Occipital lobe (tissue), 2 donors: ENCODE measurements around the gene COPB2. TPM values are rescaled to one million over a fixed set of nuclear protein-coding genes. Genes with fewer than 3 reads are reported as not detected.
"Not testable (repeated sequence)": the region's sequence is repeated elsewhere in the genome, so short reads cannot be mapped to it uniquely, and the experiment has no call there.

Source experiments
- DNase-seq: peaks from one replicate; lab custom pipeline; 2025; lab: John Stamatoyannopoulos, UW
- total RNA-seq: library from RNA; depleted of rRNA; stranded (reverse); fragments of >200 nt; gene quantifications from one replicate; pipeline ENCODE4 v1.2.3, GENCODE V29; 2014

The COPB2 gene
- total RNA-seq, 1 donor from 2014 or later: 86.3 TPM

DNA sequence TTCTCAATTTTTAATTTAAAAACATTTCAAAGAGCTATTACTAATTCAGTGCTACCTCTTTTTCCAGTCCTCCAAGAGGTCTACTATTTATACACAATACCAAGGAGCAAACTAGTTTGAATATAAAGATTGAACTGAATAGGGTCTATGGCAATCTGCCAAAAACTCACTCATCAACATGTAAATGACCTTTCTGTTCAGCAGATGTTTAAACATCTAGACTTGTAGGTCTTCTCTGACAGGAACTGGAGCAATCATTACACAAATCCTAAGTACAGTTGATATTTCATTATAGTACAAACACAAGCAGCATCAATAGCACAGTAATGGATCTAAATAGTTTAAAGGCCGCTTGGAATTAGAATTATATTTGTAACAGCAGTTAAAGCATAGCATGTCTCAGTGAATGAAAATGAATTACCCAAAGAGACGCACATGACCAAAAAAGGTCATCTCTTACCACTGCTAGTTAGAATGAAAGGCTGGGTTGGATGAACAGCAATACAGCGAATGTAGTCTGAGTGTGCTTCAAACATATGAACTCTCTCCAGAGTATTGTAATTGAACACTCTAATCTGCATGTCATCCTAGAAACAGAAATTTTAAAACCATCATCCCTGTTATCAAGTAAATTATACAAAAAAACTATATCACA is 10.7 kb downstream of the COPB2 start:
- DNase-seq: no peak

DNA sequence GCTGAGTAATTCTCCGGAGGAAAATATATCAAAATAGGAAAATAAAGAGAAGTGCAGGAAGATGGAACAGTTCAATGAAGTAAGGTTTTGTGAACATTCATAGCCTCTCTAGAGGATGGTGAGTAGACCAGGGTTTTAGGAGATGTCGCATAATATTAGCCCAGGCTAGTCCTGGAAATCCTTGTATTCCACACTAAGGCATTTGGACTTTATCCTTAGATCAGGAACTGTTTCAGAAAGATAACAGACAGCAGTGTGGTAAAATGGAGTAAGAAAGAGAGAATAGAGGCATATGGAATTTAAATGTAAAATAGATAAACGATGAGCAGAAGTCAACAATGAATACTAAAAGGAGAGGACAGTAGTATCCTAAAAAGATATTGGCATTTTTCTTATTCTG is 12.1 kb downstream of the COPB2 start:
- DNase-seq: no peak

DNA sequence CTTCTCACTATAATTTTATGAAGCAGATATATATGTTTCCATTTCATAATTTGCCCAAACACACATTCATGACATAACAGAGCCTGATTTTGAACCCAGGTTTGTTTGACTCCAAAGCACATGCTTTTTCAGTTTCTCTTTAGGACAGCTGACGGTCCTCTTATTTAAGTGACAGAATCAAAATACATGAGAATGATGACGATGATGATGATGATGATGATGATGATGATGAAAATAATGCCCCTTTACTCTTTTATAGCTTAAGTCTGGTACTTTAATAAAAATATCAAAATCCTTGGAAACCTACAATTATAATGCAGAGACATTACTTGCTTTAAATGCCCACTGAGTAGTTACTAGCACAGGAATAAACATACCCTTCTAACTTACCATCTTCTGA is 15.3 kb downstream of the COPB2 start:
- no peak for DNase-seq

DNA sequence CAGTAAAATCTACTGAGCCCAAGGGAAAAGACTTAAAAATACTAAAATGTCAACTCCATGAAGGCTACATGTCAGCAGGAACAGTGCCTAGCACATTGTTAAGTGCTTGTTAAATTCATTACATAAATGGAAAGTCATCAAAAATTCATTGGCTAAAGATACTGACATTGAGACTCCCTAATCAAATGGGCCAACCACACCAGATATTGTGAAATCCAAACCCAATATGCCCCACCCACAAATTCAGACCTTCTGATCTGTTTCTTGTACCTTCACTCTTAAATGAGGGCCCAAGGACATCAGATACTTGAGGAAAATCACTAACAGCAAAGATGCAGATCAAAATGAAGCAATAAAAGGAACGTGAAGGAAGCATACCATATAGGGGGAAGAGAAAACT is 24.9 kb downstream of the COPB2 start:
- no peak for DNase-seq

DNA sequence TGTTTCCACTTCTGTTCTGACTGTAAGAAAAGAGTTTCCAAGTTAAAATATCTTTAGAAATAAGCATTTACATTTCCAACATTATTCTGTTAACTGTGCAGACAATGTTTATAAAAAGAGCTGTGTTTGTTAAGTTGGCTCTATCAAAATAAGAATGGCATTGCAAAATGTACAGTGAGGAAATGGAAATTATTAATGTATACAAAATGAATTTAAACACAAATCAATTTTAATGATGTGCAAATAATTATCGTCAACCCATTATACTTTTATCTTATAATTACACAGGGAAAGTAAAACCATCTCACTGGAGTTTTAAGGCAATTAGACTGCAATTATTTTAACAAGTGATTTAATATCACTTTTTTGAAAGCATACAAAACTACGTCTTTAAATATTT is 28.2 kb downstream of the COPB2 start:
- no peak for DNase-seq

DNA sequence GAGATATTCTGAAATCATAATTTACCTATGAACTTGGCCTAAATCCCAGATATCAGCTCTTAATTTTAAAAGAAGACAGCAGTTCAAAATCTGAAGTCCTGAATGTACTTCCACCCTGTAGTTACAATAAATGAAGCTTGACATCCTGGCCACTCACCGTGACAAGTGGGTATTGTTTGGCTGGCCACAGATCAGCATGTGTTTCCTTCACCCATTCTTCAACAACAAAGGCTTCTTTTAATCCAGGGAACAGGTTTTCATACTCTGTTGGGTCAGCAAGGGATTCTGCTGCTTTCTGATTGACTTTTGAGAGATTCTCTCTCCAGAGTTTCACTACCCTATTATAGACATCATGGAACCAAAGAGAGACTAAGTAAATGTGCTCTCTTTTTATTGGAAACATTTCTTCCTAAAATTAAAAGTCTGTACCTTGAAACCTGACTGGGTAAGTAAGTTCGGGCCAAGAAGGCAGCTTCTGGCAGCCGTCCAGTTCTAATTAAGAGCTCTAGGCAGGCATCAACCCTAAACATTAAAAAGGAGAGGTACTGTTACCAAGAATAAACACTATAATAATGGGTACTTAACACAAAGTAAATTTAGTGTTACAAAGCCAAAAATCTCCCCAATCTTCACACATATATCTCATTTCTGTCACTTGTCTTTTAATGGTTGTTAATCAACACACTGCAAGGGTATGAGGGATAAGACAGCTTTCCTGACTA is 30.4 kb downstream of the COPB2 start:
- DNase-seq: no peak

DNA sequence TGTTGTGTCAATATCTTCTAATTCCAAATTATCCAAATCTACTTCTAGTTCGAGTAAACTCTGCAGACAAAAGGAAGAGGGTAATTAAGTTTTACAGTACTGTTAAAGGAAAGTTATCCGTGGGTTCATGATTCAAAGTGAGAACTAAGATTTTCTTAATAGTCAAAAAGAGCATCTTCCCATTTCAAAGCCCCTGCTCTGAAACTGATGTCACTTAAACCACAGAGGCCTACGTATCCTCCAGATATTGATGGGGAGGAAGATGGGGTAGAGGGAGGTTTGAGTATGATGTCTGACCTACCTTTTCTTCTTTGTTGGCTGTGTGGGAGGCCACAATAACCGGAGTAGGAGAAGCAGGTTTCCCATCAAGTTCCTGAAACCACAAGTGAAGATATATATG is 31.5 kb downstream of the COPB2 start:
- no peak for DNase-seq

DNA sequence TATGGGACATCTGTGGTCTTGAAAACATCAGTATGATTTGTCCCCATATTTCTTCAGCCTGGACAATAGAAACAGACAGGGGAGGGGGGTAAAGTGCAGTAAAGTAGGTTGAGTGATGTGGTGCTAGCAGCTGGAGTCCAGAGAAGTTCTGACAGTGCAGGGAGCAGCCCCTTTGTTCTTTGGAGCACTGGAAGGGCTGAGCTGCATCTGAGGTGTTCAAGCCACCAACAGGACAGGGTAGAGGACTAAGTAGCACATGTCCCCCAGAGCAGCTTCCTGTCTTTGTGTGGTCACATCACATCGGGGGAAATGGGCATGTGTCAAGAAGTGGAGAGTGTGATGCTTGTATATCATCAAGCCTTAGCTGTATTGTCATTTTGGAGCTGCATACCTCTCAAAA is 33.6 kb downstream of the COPB2 start:
- DNase-seq: no peak

DNA sequence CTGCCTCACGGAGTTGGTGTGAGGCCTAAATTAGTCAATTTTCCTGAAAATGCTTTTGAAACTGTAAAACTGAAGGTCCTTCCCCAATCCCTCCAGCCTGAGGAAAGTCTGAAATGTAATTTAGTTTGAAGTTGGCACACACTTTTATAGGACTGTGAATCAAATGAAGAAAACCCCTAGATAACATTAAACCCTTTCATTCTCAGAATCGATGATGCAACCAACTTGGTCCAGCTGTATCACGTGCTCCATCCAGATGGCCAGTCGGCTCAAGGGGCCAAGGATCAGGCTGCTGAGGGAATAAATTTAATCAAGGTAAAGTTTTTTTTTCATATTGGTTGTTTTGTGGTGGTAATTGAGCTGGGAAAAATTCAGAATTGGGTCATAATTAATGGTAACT is 34.0 kb downstream of the COPB2 start:
- DNase-seq: no peak

DNA sequence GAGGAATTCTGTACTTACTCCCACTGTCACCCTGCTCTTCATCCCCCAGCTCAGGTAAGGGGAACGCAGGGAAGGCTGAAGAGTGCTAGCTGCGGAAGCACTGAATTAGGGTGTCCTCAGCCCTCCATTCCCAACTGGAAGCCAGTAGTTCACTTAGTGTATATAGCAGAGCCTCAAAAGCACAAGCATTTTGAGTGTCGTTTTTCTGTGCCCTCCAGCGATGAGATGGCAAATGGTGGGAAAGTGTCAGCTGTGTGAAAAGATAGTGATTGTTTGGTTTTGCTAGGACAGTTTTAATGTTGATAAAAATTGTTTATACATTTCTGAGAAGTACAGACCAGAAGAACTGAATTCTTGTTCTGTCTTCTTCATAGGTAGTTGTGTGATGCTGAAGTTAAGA is 34.8 kb downstream of the COPB2 start:
- no peak for DNase-seq

DNA sequence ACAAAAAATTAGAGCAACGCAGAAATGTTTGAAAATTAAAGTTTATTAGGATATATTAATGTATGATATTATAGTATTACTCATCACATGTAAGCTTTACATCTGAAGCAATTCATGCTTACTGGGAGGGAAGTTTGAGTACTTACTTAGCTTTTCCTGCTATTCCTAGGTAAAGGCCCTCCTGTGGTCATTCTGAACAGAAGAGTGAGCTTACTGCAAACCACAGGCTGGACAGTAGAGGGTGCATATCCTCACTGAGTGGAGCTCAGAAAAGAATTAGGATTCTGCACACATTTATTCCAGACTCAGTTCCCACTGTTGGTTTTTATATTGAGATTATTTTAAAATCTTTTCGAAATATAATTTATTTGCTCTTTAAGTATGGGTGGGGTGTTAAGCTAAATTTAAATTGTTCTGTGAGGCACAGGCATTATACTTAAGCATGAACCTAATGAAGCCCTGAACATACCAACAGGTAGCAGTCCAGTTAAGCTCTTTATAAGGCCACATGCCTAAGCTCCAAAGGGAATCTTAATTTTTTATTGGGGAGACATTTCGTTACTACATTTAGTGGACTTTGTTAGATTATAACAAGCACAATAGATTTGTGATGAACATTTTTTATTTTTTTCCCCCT is 35.4 kb downstream of the COPB2 start:
- no peak for DNase-seq

DNA sequence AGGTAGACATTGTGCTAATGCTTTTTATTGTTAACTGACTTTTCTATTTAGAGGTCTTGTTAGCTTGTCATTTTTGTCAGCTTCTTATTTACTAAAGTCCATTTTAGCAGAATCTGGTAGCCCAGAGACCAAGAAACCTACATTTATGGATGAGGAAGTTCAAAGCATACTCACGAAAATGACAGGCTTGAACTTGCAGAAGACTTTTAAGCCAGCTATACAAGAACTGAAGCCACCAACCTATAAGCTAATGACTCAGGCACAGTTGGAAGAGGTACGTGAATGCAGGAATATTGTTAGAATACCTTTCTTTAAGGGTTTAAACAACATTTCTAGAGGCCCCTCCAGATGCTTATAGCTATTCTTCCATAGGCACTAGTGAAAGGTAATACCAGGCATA is 42.7 kb downstream of the COPB2 start:
- DNase-seq: no peak

DNA sequence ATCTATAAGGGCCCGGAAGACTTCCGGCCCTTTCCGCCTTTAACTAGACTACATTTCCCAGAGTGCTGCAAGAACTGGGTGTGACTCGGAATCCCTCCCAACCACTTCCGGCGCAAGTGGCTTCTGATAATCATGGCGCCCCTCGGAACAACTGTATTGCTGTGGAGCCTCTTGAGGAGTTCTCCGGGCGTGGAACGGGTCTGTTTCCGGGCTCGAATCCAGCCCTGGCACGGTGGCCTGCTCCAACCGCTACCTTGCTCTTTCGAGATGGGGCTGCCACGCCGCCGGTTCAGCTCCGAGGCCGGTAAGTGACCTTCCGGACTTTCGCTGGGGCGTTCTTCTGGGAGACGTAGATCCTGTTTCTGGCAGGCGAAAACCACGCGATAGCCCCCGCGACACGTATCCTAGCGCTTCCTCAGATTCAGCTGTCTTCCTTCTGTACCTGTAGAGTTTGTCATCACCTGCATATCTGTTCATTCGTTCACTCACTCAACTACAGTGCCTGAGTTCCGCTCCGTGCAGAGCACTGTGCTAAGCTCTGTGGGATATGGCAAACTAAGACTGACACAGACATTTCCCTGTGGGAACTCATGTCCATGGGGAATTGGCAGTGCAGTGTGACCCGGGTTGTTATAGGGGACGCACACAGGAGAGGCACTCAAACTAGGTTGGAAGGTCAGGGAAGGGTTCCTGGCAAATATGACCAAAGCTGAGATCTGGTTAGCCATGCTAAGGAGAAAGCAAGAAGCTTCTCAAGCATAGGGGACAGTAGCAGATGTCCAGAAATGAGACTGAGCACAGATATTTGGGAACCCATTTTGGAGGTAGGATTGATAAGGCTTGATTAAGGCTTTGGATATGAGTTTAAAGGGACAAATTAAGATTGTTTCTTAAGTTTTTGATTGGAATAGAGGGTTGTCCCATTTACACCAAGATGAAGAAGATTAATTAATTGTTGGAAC is 45.3 kb downstream of the COPB2 start, which contains the start of gene MRPS22:
Gene MRPS22 (plus strand): TSS at position 126 of the 962 bp plus-strand sequence. CDS start 7 bp downstream, at position 133.
- DNase-seq: peak; percentile 84

DNA sequence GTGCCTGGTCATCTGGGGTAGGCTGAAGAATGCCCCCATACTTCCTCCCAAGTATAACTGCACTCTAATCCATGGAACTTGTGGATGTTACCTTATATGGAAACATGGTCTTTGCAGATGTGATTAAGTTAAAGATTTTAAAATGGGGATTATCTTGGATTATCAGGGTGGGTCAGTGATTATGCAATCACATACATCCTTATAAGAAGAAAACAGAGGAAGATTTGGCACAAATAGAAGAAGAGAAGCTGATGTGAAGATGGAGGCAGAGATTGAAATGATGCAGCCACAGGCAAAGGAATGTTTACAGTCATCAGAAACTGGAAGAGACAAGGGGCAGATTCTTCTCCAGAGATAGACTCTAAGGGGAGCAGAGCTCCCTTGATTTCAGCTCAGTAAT is 47.4 kb downstream of the COPB2 start:
- DNase-seq: no peak

DNA sequence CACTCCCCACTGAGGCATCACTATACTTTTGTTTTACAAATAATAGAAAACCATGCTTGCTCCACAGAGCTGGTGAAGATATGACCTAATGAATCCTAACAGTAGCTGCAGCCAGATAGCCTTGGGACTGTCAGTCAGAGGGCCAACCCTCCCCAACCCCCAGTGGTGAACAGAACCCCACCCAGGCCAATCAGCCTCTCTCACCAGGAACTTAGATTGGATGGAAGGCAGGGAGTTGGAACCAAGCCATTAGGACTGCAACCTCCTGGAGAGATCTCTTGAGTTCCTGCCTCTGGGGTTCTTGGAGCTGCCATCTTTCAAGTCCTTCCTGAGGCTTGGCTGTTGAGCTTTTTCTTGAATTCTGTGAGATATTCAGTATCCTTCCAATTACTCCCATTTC is 48.7 kb downstream of the COPB2 start:
- no peak for DNase-seq

DNA sequence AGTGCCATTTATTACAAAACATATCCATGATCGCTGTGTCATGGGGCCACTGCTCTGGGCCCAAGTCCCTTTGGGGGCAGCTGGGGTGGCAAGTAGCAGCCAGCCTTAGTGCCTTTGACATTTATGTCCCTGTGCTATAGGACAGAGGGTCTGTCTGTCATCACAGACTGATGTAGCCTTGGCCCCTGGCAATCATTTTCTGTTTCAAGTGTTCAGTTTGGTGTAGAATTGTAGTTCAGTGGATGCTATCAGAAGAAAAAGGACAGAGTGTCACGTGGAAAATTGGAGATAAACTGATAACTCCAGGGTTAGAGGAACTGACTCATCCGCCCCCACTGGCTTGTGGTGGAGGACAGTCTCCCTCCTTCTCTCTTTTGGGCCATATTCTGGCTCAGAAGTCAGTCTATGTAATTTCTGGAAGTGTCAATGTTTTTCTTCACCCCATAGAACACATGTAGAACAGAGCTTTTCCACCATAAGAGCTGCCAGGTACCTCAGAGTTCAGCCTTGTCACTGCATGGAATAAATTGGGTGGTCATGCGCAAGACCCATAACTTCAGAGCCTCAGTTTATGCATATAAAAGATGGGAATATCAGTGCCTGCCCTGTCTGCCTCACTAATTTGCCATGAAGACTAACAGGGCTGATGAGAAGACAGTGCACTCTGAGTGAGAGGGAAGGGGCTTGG is 50.1 kb downstream of the COPB2 start:
- DNase-seq: no peak

DNA sequence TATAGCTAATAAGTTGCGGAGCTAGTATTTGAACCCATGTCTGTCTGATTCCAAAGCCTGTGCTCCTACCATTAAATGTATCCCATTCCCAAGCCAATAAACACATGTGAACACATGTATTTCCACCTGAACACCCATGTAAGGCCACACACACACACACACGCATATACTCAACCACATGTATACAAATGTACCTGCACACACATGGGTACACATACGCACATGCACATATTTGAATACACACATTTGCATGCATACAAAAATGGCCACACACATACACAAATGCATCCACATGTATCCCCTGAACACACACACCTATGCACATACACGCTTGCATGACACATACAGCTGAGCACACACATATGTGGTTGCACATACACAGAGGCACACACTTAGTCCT is 51.0 kb downstream of the COPB2 start:
- DNase-seq: no peak

DNA sequence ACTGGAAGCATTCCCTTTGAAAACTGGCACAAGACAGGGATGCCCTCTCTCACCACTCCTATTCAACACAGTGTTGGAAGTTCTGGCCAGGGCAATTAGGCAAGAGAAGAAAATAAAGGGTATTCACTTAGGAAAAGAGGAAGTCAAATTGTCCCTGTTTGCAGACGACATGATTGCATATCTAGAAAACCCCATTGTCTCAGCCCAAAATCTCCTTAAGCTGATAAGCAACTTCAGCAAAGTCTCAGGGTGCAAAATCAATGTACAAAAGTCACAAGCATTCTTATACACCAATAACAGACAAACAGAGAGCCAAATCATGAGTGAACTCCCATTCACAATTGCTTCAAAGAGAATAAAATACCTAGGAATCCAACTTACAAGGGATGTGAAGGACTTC is 54.8 kb downstream of the COPB2 start:
- not testable (repeated sequence) for DNase-seq

DNA sequence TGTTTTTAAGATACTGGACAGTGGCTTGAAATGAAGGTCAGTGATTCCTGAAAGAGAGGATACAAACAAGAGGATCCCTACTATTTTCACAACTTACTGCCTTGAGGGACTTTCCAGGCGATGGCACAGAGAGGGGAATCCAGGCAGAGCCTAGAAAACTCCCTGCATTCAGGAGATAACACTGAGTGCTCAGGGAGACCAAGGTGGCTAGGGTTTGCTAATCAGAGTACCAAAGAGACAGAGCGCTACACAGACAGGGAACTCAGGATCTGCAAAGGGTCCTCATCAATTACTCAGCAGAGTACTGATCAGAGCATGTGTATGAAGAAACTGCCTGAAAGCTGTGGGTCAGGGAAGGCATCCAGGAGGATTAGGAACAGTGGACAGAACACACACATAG is 57.4 kb downstream of the COPB2 start:
- no peak for DNase-seq

DNA sequence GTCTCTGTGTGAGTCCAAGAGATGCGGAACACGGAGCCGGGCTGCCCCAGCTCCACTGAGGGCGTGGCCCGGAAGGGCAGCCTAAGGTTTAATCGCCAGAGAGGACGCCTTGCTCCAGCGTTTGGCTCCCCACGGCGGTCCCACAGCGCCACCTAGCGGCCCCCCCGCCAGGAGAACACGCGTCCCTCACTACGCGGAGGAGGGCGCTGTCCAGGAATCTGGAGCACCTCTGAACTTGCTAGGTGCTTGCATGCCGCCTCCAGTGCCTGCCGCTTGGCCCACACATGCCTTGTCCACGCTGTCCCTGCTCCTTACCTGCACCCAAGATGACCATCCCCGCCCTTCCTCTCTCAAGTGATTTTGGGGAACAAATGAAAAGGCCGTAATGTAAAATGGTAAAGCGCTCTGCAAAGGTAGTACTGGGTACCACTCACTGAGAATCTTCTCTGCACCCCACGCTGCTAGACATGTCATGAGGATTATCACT is 60.0 kb downstream of the COPB2 start:
- DNase-seq: peak; percentile 78

DNA sequence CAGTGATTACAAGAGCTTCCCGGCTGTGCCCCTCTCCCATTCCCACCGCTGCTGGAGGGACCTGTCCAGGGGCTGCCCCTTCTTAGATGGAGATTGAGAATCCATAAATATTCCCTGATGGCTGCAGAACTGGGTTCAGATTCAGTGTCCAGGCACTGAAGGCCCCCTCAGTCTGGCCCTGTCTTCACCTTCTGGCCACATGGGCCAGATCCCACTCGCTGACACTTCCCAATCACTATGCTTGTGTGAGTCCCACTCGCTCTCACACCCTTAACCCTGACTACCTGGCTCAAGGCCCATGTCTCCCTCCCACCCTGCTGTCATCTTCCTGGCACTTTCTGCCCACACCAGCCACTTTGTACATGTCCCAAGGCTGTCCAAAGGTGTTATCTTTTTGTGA is 61.1 kb downstream of the COPB2 start:
- no peak for DNase-seq
